Measurements from ENCODE around the gene KRT34.
"Not testable (repeated sequence)": the region's sequence is repeated elsewhere in the genome, so short reads cannot be mapped to it uniquely, and the experiment has no call there.

Gene KRT34

DNA sequence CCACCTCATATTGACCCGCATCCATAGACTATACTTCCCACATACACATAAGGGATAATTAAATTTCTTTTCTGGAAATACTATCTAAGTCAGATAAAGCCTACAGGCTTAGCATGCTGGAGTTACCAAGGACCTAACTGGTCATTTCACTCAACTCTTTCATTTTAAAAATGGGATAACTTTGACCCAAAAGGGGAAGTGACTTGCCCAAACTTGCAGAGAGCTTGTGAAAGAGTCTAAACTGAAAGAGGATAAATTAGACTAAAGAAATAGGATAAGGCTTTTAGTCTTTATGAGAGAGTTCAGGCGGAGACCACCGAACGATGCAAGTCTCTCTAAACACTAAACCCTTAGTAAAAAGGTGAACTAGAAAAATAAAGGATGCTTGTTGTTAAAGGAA lies 27.6 kb downstream of the KRT34 start:
- H3K4me3 ChIP-seq (ENCODE audit: low read depth, low read length) = no peak overlapping the region
- no peak for DNase-seq (ENCODE audit: low read depth)
- TF ChIP-seq, protein P1, sequence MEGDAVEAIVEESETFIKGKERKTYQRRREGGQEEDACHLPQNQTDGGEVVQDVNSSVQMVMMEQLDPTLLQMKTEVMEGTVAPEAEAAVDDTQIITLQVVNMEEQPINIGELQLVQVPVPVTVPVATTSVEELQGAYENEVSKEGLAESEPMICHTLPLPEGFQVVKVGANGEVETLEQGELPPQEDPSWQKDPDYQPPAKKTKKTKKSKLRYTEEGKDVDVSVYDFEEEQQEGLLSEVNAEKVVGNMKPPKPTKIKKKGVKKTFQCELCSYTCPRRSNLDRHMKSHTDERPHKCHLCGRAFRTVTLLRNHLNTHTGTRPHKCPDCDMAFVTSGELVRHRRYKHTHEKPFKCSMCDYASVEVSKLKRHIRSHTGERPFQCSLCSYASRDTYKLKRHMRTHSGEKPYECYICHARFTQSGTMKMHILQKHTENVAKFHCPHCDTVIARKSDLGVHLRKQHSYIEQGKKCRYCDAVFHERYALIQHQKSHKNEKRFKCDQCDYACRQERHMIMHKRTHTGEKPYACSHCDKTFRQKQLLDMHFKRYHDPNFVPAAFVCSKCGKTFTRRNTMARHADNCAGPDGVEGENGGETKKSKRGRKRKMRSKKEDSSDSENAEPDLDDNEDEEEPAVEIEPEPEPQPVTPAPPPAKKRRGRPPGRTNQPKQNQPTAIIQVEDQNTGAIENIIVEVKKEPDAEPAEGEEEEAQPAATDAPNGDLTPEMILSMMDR (IDR thresholded peaks at IDR 0.05; ENCODE audit: insufficient read depth, low read depth, low read length, missing control alignments) = no peak

DNA sequence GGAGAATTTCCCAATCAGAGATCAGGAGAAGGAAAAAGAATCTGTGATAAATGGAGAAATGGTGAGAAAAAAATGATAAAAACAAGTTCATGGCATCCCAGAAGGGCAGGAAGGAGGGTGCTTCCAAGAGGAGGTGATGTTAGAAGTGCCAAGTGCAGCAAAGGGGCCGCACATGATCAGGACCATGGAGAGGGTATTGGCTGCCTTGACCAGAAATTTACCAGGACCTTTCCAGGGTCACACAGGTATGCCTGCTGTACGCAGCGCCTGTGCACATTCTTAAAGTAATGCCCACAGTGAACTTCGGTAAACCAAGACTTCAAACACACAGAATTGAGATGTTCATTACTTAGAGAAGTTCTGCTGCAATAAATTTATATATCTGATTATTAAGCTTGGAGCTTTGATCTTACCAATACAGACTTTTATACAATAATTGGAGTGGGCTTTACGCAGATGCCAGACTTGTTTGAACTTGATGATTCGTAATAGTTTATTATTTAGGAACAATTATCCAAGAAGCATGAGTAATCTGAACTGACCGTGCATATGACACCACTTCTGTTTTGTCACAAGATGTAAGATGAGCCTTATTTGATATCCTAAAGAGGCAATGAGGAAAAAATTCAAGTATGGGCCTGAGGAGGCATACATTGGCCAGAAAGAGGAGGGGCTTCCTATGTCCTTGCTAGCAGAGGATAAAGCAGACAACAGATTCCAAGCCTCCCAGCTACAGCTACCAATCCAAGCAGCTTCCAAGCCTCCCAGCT lies 29.3 kb downstream of the KRT34 start:
- DNase-seq (ENCODE audit: low read depth) = no peak
- TF ChIP-seq, protein P1 (IDR thresholded peaks at IDR 0.05; ENCODE audit: insufficient read depth, low read depth, low read length, missing control alignments) = no peak
- H3K4me3 ChIP-seq (ENCODE audit: low read depth, low read length) = no peak overlapping the region

DNA sequence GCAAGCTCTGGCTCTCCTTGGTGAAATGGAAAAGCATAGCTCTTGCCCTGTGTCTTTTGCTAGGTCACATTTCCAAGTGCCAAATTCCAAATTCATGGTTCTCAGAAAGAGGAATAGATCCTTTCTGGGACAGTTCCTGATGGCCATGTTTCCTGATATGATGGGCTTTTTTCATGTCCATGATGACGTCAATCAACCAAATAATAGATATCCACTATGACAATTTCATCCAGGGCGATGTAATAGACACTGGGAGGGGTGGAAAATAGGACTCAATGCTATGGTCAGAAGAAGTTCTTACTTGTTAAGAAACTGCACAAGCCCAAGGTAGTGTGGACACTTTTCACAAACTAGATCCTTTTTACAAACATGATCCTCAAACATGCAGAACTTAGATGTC lies 30.9 kb downstream of the KRT34 start:
- TF ChIP-seq, protein P1 (IDR thresholded peaks at IDR 0.05; ENCODE audit: insufficient read depth, low read depth, low read length, missing control alignments) = no peak
- no peak for DNase-seq (ENCODE audit: low read depth)
- no peak overlapping the region for H3K4me3 ChIP-seq (ENCODE audit: low read depth, low read length)

DNA sequence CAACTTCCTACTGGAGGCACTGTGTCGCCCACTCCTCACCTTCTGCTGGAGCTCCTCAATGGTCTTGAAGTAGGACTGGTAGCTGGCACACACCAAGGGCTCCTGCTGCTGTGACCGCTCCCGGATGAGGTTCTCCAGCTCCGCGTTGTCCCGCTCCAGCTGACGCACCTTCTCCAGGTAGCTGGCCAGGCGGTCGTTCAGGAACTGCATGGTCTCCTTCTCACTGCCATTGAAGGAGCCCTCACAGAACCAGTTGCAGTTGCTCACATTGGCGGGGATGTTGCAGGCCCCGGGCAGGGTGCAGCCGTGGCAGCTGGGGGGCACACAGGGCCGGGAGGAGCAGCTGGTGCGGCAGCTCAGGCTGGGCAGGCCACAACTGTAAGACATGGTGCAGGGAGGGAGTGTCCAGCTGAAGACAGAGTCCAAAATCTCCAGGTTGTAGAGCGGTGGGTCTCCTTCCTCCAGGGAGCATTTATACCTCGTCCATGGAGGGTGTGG lies 31.7 kb downstream of the KRT34 start, which contains the start of gene KRT33A:
Gene KRT33A (minus strand): TSS at position 448 of the 498 bp plus-strand sequence. CDS start 61 bp downstream, at position 387.
- not testable (repeated sequence) for H3K4me3 ChIP-seq (ENCODE audit: low read depth, low read length); DNase-seq (ENCODE audit: low read depth)

DNA sequence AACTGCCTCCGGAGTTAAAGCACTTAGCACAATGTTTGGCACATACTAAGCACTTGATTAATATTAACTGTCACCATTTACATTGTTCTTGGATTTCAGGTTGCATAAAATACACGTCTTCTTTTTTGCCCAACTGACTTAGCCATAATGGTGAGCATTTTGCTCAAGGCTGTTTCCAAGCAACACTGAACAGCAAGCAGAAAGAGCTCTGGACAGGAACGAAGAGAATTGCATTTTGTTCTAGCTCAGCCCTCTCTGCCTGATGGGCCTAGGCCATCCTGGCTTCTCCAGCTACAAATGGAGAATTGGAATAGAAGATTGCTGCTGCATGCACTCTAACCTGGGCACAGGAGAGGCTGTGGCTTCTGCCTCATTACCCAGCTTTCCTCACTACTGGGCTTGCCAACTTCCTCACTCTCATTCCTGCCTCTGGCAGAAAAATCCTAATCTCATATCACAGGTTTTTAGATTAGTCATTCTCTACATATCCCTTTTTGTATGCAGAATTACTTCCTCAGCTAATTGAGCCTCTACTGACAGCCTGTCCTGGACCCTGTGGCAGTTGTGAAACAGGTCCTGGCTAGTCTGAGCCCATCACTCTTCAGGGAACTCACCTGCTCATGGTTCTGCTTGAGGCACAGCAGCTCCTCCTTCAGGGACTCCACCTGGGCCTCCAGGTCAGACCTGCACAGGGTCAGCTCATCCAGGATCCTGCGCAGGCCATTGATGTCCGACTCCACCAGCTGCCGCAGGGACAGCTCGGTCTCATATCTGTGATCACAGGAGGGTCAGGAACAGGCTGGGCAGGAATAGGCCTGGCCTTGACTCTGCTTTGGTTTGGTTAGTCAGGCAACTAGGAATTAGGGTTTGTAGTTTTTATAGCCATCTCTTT lies 34.0 kb downstream of the KRT34 start:
- H3K4me3 ChIP-seq (ENCODE audit: low read depth, low read length) = no peak overlapping the region
- TF ChIP-seq, protein P1 (IDR thresholded peaks at IDR 0.05; ENCODE audit: insufficient read depth, low read depth, low read length, missing control alignments) = no peak
- DNase-seq (ENCODE audit: low read depth) = no peak

DNA sequence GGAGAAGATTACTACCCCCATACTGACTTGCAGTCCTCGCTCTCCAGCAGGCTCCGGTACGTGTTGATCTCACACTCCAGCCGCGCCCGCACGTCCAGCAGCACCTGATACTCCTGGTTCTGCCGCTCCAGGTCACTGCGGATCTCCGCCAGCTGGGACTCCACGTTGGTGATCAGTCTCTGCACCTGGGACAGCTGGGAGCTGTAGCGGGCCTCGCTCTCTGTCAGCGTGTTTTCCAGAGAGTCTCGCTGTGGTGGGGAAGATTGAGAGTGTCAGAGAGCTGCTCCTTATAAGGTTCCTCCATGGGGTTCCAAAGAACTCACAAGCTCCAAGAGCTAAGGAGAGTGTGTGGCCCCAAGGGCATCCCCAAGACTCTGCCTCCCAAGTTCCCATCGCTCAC lies 35.7 kb downstream of the KRT34 start:
- not testable (repeated sequence) for H3K4me3 ChIP-seq (ENCODE audit: low read depth, low read length); DNase-seq (ENCODE audit: low read depth)

DNA sequence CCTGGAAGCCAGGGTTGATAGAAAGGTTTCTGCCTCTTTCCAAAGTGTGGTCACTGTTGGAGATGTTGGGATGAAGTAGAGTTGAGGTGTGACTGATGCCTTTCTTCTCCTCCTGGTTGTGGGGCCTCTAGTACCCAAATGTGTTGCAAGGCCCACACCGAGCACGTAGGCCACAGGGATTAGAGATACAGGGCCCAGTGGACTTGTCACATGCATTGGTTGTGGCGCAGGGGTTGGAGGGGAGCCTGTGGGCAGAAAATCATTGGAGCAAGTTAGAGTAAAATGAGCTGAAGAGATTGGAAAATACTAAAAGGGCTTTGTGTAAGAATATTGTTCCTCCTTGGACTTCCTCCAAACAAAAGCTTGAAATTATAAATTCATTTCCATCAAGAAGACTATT lies 36.1 kb downstream of the KRT34 start:
- DNase-seq (ENCODE audit: low read depth) = no peak
- TF ChIP-seq, protein P1 (IDR thresholded peaks at IDR 0.05; ENCODE audit: insufficient read depth, low read depth, low read length, missing control alignments) = no peak
- H3K4me3 ChIP-seq (ENCODE audit: low read depth, low read length) = no peak overlapping the region

Data from GM12865 (cell line).